Fibroblast of lung (primary cell): Measurements from ENCODE around the gene RPL22.

Experiments
- CTCF ChIP-seq, 2 donors: IDR thresholded peaks in 1 of 2; conservative IDR thresholded peaks in 1 of 2; 1 replicate in 1 of 2; 2 replicates in 1 of 2; pipeline ENCODE4 v1.5.1; 2011 to 2012; ENCODE audit warnings: low read length in 2 of 2, control low read depth in 1 of 2, inconsistent platforms in 1 of 2, low read depth in 1 of 2, mild to moderate bottlenecking in 1 of 2
- EZH2 ChIP-seq: IDR thresholded peaks from 2 replicates; pipeline ENCODE4 v1.5.1; 2012; ENCODE audit warnings: low read length, control low read depth, mild to moderate bottlenecking; ENCODE audit errors: missing control alignments

- TF ChIP-seq CTCF (conservative IDR thresholded peaks at IDR 0.05 in 1 of 2, IDR thresholded peaks at IDR 0.05 in 1 of 2; ENCODE audit: low read depth in 1 of 2, low read length in 2 of 2) (no peak), EZH2 (no peak)
Measured at GRCh38 chr1:6210591-6211355, 11.4 kb upstream of the RPL22 start.
